22Rv1 (cell line): Measurements from ENCODE around the gene USP9Y.

Experiments
- CTCF ChIP-seq: fragments of 450-650 bp; IDR thresholded peaks from 2 replicates; pipeline ENCODE4 v1.5.1; 2017; ENCODE audit warnings: mild to moderate bottlenecking
- ZFX ChIP-seq: fragments of 450-650 bp; IDR thresholded peaks from 2 replicates; pipeline ENCODE4 v1.6.1; 2017; ENCODE audit warnings: antibody characterized with exemption, borderline replicate concordance

DNA sequence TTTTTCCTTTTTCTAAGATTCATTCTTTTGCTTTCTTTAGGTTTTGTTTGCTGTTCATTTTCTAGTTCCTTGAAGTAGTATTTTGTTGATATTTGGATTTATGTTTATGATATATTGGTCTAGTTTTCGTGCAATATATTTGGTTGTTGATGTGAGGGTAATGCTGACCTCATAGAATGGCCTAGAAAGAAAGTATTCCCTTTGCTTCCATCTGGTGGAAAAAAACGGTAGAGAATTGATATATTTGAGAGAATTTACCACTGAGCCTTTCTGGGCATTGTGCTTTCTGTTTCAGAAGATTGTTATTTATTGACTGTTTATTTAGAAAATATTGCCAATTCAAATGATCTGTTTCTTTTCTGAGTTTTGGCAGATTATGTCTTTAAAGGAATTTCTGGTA lies 9.4 kb downstream of the USP9Y start:
- TF ChIP-seq CTCF: no peak
- no peak for TF ChIP-seq ZFX
